Measurements from ENCODE around the gene VMAC.

The VMAC gene

DNA sequence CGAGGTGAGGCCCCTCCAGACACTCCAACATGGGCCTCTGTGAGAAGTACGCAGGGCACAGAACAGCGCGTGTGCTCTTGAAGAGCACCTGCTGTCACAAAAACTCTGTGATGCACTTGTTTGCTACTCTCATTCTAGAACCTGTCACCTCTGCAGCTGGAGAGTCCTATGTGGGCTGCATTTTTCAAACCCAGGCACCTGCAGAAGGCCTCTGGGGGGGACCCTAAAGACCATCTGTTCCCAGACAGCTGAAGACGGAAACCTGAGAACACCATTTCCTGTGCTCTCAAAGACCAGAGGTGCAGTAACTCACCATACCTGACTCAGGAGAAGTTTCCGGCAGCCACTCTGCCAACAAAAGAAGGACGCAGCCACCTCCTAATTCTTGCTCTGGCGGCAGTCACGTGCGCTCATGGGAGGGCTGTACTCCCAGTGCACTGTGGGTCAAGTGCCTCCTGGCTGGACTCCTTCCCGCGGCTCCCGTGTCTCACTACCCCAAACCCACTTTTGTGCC lies 45.2 kb downstream of the VMAC start:
- Histone ChIP-seq H3K36me3 (ENCODE audit: insufficient read depth, low read length) (no peaks in the 10 kb centered on the region), H3K27ac (ENCODE audit: low read depth, low read length) (peak overlapping the region; percentile 87), H3K4me1 (ENCODE audit: insufficient read depth, low read length) (peaks cover 90% of the 10 kb centered on the region), H3K9me3 (ENCODE audit: low read length) (no peaks in the 10 kb centered on the region), H3K27me3 (ENCODE audit: control insufficient read depth in 1 of 2, insufficient read depth in 2 of 2, low read length in 2 of 2) (no peaks in the 10 kb centered on the region), H3K4me3 (ENCODE audit: low read depth in 1 of 2, low read length in 2 of 2) (peak overlapping the region; percentile 2 to 14), H3K9ac (ENCODE audit: low read length) (no peak overlapping the region)

DNA sequence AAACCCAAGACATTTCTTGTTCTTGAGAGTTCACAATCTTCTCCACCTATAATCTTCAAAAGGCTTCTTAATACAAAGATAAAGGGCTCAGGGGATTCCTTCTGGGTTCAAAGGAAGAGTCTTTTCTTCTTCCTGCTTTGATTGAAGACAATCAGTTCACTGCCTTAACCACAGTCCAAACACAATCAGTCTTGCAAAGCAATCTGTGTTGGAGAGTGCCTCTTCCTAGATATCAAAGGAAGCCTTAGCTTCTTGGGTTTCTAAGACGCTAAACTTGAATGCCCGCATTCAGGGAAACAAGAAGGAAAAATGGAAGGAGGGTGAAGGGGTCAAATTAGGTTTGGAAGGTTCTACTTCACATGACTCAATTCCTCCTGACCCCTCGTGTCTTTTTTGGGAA lies 46.1 kb downstream of the VMAC start:
- no peak overlapping the region for H3K9ac ChIP-seq (ENCODE audit: low read length)
- H3K36me3 ChIP-seq (ENCODE audit: insufficient read depth, low read length) = no peaks in the 10 kb centered on the region
- H3K27ac ChIP-seq (ENCODE audit: low read depth, low read length) = no peak overlapping the region
- no peak overlapping the region for H3K4me3 ChIP-seq (ENCODE audit: low read depth in 1 of 2, low read length in 2 of 2)
- peaks cover 98% of the 10 kb centered on the region for H3K4me1 ChIP-seq (ENCODE audit: insufficient read depth, low read length)
- H3K9me3 ChIP-seq (ENCODE audit: low read length) = no peaks in the 10 kb centered on the region
- no peaks in the 10 kb centered on the region for H3K27me3 ChIP-seq (ENCODE audit: control insufficient read depth in 1 of 2, insufficient read depth in 2 of 2, low read length in 2 of 2)

DNA sequence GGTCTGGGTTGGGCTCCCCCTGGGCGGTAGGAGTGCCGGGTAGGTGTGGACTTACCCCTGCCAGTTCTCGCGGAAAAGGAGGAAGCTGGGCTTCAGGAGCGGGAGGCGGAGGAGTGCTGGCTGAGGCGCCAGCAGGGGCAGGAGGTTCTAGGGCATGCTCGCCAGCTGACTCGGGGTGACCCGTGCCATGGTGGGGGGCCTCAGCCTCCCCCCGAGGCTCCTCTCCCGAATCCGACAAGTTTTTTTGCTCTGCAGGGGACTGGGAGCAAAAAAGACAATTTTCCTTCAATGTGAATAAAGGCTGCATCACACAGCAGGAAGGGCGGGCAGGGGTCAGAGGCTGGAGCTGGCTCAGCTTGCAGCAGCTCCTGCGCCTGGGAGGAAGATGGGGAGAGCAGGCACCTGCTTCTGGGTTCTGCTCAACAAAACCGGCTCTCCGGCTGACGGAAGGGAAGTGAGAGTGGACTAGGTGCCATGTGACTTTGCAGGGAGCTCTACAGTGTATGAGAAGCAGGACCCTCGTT lies 46.7 kb downstream of the VMAC start:
- Histone ChIP-seq H3K36me3 (ENCODE audit: insufficient read depth, low read length) (no peaks in the 10 kb centered on the region), H3K9me3 (ENCODE audit: low read length) (no peaks in the 10 kb centered on the region), H3K4me1 (ENCODE audit: insufficient read depth, low read length) (peaks cover 97% of the 10 kb centered on the region), H3K9ac (ENCODE audit: low read length) (no peak overlapping the region), H3K27me3 (ENCODE audit: control insufficient read depth in 1 of 2, insufficient read depth in 2 of 2, low read length in 2 of 2) (no peaks in the 10 kb centered on the region), H3K4me3 (ENCODE audit: low read depth in 1 of 2, low read length in 2 of 2) (peak overlapping the region; percentile 12), H3K27ac (ENCODE audit: low read depth, low read length) (no peak overlapping the region)

DNA sequence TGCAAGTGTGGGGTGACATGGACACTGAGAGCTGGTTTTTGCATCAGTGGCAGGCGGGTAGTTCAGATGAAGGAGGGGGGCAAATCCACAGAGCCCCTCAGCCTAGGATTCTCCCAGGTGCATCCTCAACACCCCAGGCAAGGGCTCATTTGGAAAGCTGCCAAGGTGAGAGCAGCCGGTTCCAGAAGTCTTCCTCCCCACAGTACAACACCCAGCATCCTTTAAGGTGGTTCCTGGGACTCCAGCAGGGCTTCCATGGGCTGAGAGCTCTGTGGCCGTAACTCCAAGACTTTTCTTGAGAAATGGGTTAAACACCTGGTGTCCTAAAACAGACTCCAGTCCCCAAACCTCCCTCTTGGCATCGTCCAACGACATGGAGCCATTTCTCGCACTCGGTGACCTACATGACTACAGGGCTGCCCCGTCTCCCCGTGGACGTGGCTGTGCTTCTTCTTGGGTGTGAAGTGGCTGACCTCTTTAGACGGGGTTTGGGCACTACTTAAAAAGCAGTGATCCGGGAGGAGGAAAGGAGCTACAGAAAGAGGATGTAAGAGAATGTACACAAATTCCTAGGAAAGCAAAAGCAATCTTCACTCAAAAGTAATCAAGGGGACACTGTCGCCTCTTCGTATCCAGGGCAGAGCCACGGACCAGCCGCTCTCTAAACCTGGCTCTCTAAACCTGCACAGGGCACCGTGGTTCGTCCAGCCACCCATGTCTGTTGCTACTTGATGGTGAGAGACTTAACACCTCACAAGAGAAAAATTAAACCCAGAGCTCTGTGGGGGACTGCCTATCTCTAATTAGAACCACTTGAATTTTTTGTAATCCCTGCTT lies 47.7 kb downstream of the VMAC start:
- H3K9ac ChIP-seq (ENCODE audit: low read length) = peak overlapping the region; percentile 6
- H3K27ac ChIP-seq (ENCODE audit: low read depth, low read length) = peak overlapping the region; percentile 94
- no peak overlapping the region for H3K4me3 ChIP-seq (ENCODE audit: low read depth in 1 of 2, low read length in 2 of 2)
- no peaks in the 10 kb centered on the region for H3K27me3 ChIP-seq (ENCODE audit: control insufficient read depth in 1 of 2, insufficient read depth in 2 of 2, low read length in 2 of 2)
- no peaks in the 10 kb centered on the region for H3K36me3 ChIP-seq (ENCODE audit: insufficient read depth, low read length)
- peaks cover 91% of the 10 kb centered on the region for H3K4me1 ChIP-seq (ENCODE audit: insufficient read depth, low read length)
- no peaks in the 10 kb centered on the region for H3K9me3 ChIP-seq (ENCODE audit: low read length)

DNA sequence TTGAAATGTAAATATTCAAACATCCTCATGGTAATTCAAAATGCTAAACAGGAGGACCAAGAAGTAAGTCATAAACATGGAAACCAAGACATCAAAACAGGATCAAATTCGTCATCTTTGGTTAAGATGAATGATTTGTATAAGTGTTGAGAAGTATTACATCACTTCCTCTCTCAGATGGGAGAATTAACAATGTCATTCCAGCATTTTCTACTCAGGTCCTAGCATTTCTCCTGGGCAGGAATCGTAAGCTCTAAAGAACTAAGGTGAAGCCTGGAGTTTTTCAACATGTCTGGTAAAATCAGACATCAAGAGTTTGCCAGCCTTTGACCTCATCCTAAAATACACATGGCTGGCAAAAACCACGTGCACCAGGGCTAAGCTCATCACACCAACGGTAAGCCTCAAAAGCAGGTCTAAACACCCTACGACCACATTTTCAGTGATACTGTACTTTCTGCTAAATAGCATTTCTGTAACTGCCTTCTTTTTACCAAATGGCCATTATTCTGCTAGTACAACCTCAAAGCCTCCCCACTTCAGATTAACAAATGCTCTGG lies 48.4 kb downstream of the VMAC start:
- H3K4me3 ChIP-seq (ENCODE audit: low read depth in 1 of 2, low read length in 2 of 2) = no peak overlapping the region
- H3K9me3 ChIP-seq (ENCODE audit: low read length) = no peaks in the 10 kb centered on the region
- peaks cover 84% of the 10 kb centered on the region for H3K4me1 ChIP-seq (ENCODE audit: insufficient read depth, low read length)
- no peaks in the 10 kb centered on the region for H3K27me3 ChIP-seq (ENCODE audit: control insufficient read depth in 1 of 2, insufficient read depth in 2 of 2, low read length in 2 of 2)
- H3K9ac ChIP-seq (ENCODE audit: low read length) = peak overlapping the region; percentile 6
- H3K27ac ChIP-seq (ENCODE audit: low read depth, low read length) = peak overlapping the region; percentile 94
- no peaks in the 10 kb centered on the region for H3K36me3 ChIP-seq (ENCODE audit: insufficient read depth, low read length)

DNA sequence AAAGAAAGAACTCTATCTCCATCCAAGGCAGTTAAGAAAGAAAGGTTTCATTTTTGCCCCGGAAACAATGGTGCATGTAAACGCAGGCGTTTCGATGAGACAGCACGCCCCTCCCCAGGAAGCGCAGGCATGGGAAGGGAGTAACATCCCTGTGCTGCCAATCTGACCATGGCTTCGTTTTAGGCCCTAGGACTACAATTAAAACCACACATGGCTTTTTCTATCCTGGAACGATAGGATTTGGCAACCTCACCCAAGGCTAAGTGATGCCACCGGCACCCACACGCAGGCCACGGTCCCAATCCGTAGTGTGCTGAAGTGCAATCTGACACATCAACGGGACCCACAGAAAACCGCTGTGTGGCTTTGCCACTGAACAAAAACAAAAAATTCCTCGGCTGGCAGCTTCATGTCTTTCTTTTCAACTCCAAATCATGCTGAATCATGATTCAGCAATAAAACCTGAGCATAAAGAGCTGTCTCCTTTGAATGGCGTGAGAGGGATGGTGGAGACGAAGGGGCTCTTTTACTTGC lies 49.1 kb downstream of the VMAC start:
- Histone ChIP-seq H3K9me3 (ENCODE audit: low read length) (no peaks in the 10 kb centered on the region), H3K9ac (ENCODE audit: low read length) (peak overlapping the region; percentile 6), H3K4me1 (ENCODE audit: insufficient read depth, low read length) (peaks cover 77% of the 10 kb centered on the region), H3K36me3 (ENCODE audit: insufficient read depth, low read length) (no peaks in the 10 kb centered on the region), H3K27ac (ENCODE audit: low read depth, low read length) (peak overlapping the region; percentile 94), H3K4me3 (ENCODE audit: low read depth in 1 of 2, low read length in 2 of 2) (peak overlapping the region in 1 of 2 donors; percentile 30), H3K27me3 (ENCODE audit: control insufficient read depth in 1 of 2, insufficient read depth in 2 of 2, low read length in 2 of 2) (no peaks in the 10 kb centered on the region)

DNA sequence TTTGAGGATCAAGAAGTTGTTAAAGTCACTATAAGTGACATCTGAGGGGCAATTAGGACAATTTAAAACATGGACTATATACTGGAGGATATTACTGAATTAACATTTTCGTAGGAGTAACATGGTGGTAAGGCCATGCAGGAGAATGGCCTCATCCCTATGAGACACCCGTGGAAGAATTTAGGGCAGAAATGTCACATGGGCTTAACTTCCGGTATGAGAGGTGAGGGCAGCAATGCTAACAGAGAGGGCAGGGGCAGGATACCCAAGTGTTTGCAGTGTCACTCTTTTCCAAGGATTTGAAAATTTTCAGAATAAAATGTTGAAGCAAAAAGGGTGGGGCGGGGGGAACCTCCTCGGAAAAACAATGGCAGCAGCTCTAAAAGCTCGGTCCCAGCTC lies 49.6 kb downstream of the VMAC start:
- Histone ChIP-seq H3K4me3 (ENCODE audit: low read depth in 1 of 2, low read length in 2 of 2) (peak overlapping the region in 1 of 2 donors; percentile 30), H3K9ac (ENCODE audit: low read length) (peak overlapping the region; percentile 6), H3K4me1 (ENCODE audit: insufficient read depth, low read length) (peaks cover 76% of the 10 kb centered on the region), H3K36me3 (ENCODE audit: insufficient read depth, low read length) (no peaks in the 10 kb centered on the region), H3K9me3 (ENCODE audit: low read length) (no peaks in the 10 kb centered on the region), H3K27me3 (ENCODE audit: control insufficient read depth in 1 of 2, insufficient read depth in 2 of 2, low read length in 2 of 2) (no peaks in the 10 kb centered on the region), H3K27ac (ENCODE audit: low read depth, low read length) (peak overlapping the region; percentile 94)

DNA sequence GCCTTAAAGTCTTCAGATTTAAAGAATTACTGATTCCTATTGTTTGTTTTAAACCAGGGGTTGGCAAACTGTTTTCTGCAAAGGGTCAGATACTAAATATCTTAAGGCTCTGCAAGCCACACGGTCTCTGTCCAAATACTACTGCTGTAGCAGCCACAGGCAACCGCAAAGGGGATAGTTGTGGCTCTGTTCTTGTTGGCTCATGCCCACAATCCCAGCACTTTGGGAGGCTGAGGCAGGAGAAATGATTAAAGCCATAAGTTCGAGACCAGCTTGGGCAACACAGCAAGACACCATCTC lies 50.9 kb downstream of the VMAC start:
- H3K4me1 ChIP-seq (ENCODE audit: insufficient read depth, low read length) = peaks cover 76% of the 10 kb centered on the region
- H3K9ac ChIP-seq (ENCODE audit: low read length) = no peak overlapping the region
- H3K36me3 ChIP-seq (ENCODE audit: insufficient read depth, low read length) = no peaks in the 10 kb centered on the region
- peak overlapping the region; percentile 94 for H3K27ac ChIP-seq (ENCODE audit: low read depth, low read length)
- H3K27me3 ChIP-seq (ENCODE audit: control insufficient read depth in 1 of 2, insufficient read depth in 2 of 2, low read length in 2 of 2) = no peaks in the 10 kb centered on the region
- no peaks in the 10 kb centered on the region for H3K9me3 ChIP-seq (ENCODE audit: low read length)
- H3K4me3 ChIP-seq (ENCODE audit: low read depth in 1 of 2, low read length in 2 of 2) = no peak overlapping the region

DNA sequence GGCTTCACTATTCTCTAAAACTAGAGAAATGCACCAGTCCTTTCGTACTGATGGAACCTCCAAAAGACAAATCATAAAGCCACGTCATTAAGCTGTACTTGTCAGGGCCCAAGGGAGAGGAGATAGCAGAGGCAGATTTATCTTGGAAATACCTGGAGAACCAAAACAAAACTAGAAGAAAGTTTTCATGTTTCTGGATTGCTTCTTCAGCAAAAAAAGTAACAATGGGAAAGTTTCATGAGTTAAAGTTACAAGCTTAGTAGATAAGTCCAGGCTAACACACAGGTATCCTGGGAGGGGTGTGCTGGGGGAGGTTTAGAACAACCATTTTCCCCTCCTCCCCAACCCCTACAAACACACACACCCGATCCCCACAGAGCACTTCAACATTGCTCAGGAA lies 51.7 kb downstream of the VMAC start:
- Histone ChIP-seq H3K27me3 (ENCODE audit: control insufficient read depth in 1 of 2, insufficient read depth in 2 of 2, low read length in 2 of 2) (no peaks in the 10 kb centered on the region), H3K4me1 (ENCODE audit: insufficient read depth, low read length) (peaks cover 74% of the 10 kb centered on the region), H3K9ac (ENCODE audit: low read length) (no peak overlapping the region), H3K27ac (ENCODE audit: low read depth, low read length) (no peak overlapping the region), H3K36me3 (ENCODE audit: insufficient read depth, low read length) (no peaks in the 10 kb centered on the region), H3K4me3 (ENCODE audit: low read depth in 1 of 2, low read length in 2 of 2) (no peak overlapping the region), H3K9me3 (ENCODE audit: low read length) (no peaks in the 10 kb centered on the region)

DNA sequence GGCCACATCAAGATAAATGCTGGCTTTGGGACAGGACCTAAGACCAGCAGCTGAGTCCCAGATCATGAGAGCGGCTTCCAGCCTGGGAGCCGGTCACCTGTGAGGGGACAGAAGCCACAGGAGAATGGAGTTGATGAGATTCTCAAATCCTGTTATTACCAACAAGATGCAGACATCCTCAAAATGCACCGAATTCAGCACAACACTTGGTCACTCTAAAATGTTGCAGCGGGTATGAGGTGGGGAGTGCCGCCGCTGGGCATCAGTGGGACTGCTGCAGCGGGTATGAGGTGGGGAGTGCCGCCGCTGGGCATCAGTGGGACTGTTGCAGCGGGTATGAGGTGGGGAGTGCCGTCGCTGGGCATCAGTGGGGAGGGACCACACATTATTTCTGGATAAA lies 52.1 kb downstream of the VMAC start:
- Histone ChIP-seq H3K4me1 (ENCODE audit: insufficient read depth, low read length) (peaks cover 73% of the 10 kb centered on the region), H3K4me3 (ENCODE audit: low read depth in 1 of 2, low read length in 2 of 2) (no peak overlapping the region), H3K27ac (ENCODE audit: low read depth, low read length) (no peak overlapping the region), H3K9me3 (ENCODE audit: low read length) (no peaks in the 10 kb centered on the region), H3K9ac (ENCODE audit: low read length) (no peak overlapping the region), H3K36me3 (ENCODE audit: insufficient read depth, low read length) (no peaks in the 10 kb centered on the region), H3K27me3 (ENCODE audit: control insufficient read depth in 1 of 2, insufficient read depth in 2 of 2, low read length in 2 of 2) (no peaks in the 10 kb centered on the region)

DNA sequence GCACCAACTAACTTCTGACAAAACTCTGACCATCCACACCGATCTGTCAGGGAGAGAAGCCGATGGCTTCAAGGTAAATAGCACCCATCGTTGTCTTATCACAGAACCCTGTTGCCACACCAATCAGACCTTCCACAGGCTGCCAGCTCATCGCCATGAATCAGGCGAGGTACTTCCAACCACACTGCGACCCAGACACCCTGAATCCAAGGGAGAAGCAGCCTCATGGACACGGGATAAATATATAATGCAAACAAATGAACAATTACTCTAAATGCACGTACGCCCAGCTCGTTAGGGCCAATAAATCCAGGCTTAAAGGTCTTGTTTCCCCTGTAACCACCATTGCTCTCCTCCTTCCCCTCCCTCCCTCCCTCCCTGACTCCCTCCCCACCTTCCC lies 52.5 kb downstream of the VMAC start:
- H3K9me3 ChIP-seq (ENCODE audit: low read length) = no peaks in the 10 kb centered on the region
- no peak overlapping the region for H3K27ac ChIP-seq (ENCODE audit: low read depth, low read length)
- no peak overlapping the region for H3K9ac ChIP-seq (ENCODE audit: low read length)
- H3K36me3 ChIP-seq (ENCODE audit: insufficient read depth, low read length) = no peaks in the 10 kb centered on the region
- no peak overlapping the region for H3K4me3 ChIP-seq (ENCODE audit: low read depth in 1 of 2, low read length in 2 of 2)
- H3K4me1 ChIP-seq (ENCODE audit: insufficient read depth, low read length) = peaks cover 73% of the 10 kb centered on the region
- no peaks in the 10 kb centered on the region for H3K27me3 ChIP-seq (ENCODE audit: control insufficient read depth in 1 of 2, insufficient read depth in 2 of 2, low read length in 2 of 2)
